ENCODE results near the gene MED20. TPM values are rescaled to one million over a fixed set of nuclear protein-coding genes. Genes with fewer than 3 reads are reported as not detected.
"Not testable (repeated sequence)": the region's sequence is repeated elsewhere in the genome, so short reads cannot be mapped to it uniquely, and the experiment has no call there.

The MED20 gene
- total and polyA plus RNA-seq, 10 of the 15 experiments (the other 5 are each of a cell fraction or from before 2014, with no cell fraction given), result 13.4 to 24.8 (median 17.9) TPM

DNA sequence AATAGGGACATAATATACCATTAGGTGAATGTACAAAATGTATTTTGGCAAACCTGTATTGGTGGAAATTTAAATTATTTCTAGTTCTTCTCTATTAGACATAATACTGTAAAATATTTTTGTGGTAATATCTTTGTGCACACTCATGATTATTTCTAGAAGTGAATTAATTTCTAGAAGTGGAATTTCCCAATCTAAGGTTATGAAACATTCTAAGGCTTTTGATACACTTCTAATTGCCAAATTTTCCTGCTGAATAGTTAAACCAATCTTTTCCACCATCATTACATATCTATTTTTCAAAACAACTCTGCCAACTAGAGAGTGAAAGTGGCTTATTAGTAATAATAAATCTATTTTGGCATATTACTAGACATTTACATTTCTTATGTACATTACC, 22.5 kb upstream of the MED20 start:
- Histone ChIP-seq H3K4me2 (ENCODE audit: control insufficient read depth, insufficient read depth) (no peak overlapping the region), H3K4me1 (ENCODE audit: control insufficient read depth, insufficient read depth, low read length) (peaks cover 22% of the 10 kb centered on the region), H3K9ac (ENCODE audit: control insufficient read depth, insufficient read depth, low read length) (no peak overlapping the region), H2AFZ (ENCODE audit: control insufficient read depth, low read depth, low read length) (no peak overlapping the region), H3K79me2 (ENCODE audit: control insufficient read depth, insufficient read depth, low read length) (peaks cover 30% of the 10 kb centered on the region), H3K36me3 (ENCODE audit: control insufficient read depth in 2 of 2, insufficient read depth in 2 of 2, low read length in 1 of 2) (no peaks in the 10 kb centered on the region; a peak in 1 of 4 replicates), H3K4me3 (no peak overlapping the region), H4K20me1 (ENCODE audit: control insufficient read depth, insufficient read depth) (no peaks in the 10 kb centered on the region), H3K27me3 (replicated peaks in 1 of 2; ENCODE audit: control insufficient read depth in 2 of 2, insufficient read depth in 2 of 2, low read length in 1 of 2) (no peaks in the 10 kb centered on the region), H3K27ac (ENCODE audit: control insufficient read depth, insufficient read depth) (no peak overlapping the region), H3K9me3 (replicated peaks; ENCODE audit: control insufficient read depth, insufficient read depth, low read length) (no peaks in the 10 kb centered on the region)
- intact Hi-C loops (cut with micrococcal nuclease; ENCODE audit: unreplicated experiment) (loop anchor here (5.0 kb wide), 2 partner anchors 84 to 269 kb away; no protein-coding TSS in a partner anchor), in situ Hi-C loops (cut with MboI) (no loop called here)
- SMC1A ChIA-PET (ENCODE audit: uncharacterized antibody, unreplicated experiment), result interaction anchor here (1.6 to 12.4 kb wide), 3 partner anchors 11 to 102 kb away, joined by 4 to 138 read pairs (median 6); partner anchors contain the start of gene TAF8
- POLR2A ChIA-PET, result interaction anchor here (1.1 kb wide), 1 partner anchor 101 kb away, joined by 3 read pairs; no protein-coding TSS in a partner anchor
- no peak for TF ChIP-seq RCOR1 (conservative IDR thresholded peaks at IDR 0.05; ENCODE audit: low read depth, low read length)
- TF ChIP-seq CREB1 (IDR thresholded peaks at IDR 0.05; ENCODE audit: low read depth), result no peak
- TF ChIP-seq SREBF1 (IDR thresholded peaks at IDR 0.05; ENCODE audit: low read length), result no peak
- TF ChIP-seq EZH2 (IDR thresholded peaks at IDR 0.05; ENCODE audit: borderline replicate concordance, control insufficient read depth, low read depth, low read length), result no peak
- TF ChIP-seq HCFC1 (IDR thresholded peaks at IDR 0.05; ENCODE audit: low read length), result no peak
- no peak for TF ChIP-seq CBFB (IDR thresholded peaks at IDR 0.05; ENCODE audit: low read depth)
- TF ChIP-seq SIX5 (IDR thresholded peaks at IDR 0.05; ENCODE audit: low read depth, low read length, severe bottlenecking), result no peak
- no peak for TF ChIP-seq MTA3 (IDR thresholded peaks at IDR 0.05; ENCODE audit: borderline replicate concordance, low read length)
- no peak for TF ChIP-seq RELB (IDR thresholded peaks at IDR 0.05; ENCODE audit: low read depth)
- TF ChIP-seq TAF1 (IDR thresholded peaks at IDR 0.05; ENCODE audit: borderline replicate concordance, low read depth, low read length), result no peak
- no peak for TF ChIP-seq ZNF24 (IDR thresholded peaks at IDR 0.05)
- FAIRE-seq (no peak), ATAC-seq (no peak), DNase-seq (ENCODE audit: low read depth, low spot score) (no peak)
- RAD21 ChIA-PET (ENCODE audit: unreplicated experiment), result interaction anchor here (6.4 kb wide), 1 partner anchor 98 kb away, joined by 69 read pairs; no protein-coding TSS in a partner anchor
- CTCF ChIA-PET, result interaction anchor here (1.6 to 12.4 kb wide), 2 partner anchors 29 to 101 kb away, joined by 3 to 193 read pairs; no protein-coding TSS in a partner anchor
- BruUV-seq (replicated peaks), result no TSS peak

DNA sequence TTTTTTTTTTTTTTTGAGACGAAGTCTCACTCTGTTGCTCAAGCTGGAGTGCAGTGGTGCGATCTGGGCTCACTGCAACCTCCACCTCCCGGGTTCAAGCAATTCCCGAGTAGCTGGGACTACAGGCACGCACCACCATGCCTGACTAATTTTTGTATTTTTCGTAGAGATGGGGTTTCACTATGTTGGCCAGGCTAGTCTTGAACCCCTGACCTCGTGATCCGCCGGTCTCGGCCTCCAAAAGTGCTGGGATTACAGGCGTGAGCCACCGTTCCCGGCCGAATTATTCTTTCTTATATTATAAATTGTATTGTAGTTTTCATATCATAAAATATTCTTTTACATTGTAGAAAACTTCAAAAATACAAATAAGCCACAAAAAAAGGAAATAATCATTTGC, 21.9 kb upstream of the MED20 start:
- Histone ChIP-seq H3K4me1 (ENCODE audit: control insufficient read depth, insufficient read depth, low read length) (peaks cover 24% of the 10 kb centered on the region), H3K79me2 (ENCODE audit: control insufficient read depth, insufficient read depth, low read length) (peaks cover 35% of the 10 kb centered on the region)
- H2AFZ ChIP-seq (ENCODE audit: control insufficient read depth, low read depth, low read length); H4K20me1 ChIP-seq (ENCODE audit: control insufficient read depth, insufficient read depth); H3K36me3 ChIP-seq (ENCODE audit: control insufficient read depth in 2 of 2, insufficient read depth in 2 of 2, low read length in 1 of 2); H3K27ac ChIP-seq (ENCODE audit: control insufficient read depth, insufficient read depth); ATAC-seq; FAIRE-seq; BruUV-seq (replicated peaks); DNase-seq (ENCODE audit: low read depth, low spot score); H3K9ac ChIP-seq (ENCODE audit: control insufficient read depth, insufficient read depth, low read length); H3K4me3 ChIP-seq; H3K9me3 ChIP-seq (replicated peaks; ENCODE audit: control insufficient read depth, insufficient read depth, low read length); in situ Hi-C loops (cut with MboI); H3K4me2 ChIP-seq (ENCODE audit: control insufficient read depth, insufficient read depth); H3K27me3 ChIP-seq (replicated peaks in 1 of 2; ENCODE audit: control insufficient read depth in 2 of 2, insufficient read depth in 2 of 2, low read length in 1 of 2): not testable (repeated sequence)
- CTCF ChIA-PET, result interaction anchor here (1.0 to 13.2 kb wide), 4 partner anchors 14 to 102 kb away, joined by 3 to 193 read pairs (median 70); partner anchors contain the start of genes BYSL and MED20
- RAD21 ChIA-PET (ENCODE audit: unreplicated experiment), result interaction anchor here (0.6 to 6.4 kb wide), 4 partner anchors 22 to 99 kb away, joined by 3 to 69 read pairs (median 8); partner anchors contain the start of genes BYSL and MED20
- intact Hi-C loops (cut with micrococcal nuclease; ENCODE audit: unreplicated experiment), result loop anchor here (5.0 kb wide), 2 partner anchors 84 to 269 kb away; no protein-coding TSS in a partner anchor
- POLR2A ChIA-PET, result interaction anchor here (0.6 kb wide), 1 partner anchor 219 kb away, joined by 7 read pairs; no protein-coding TSS in a partner anchor
- SMC1A ChIA-PET (ENCODE audit: uncharacterized antibody, unreplicated experiment), result interaction anchor here (0.6 to 12.4 kb wide), 9 partner anchors 10 to 952 kb away, joined by 3 to 138 read pairs (median 4); partner anchors contain the start of gene TAF8
- 82% methylated on average over 13 of the region's 14 CpGs for WGBS (ENCODE audit: insufficient coverage, insufficient replicate concordance, low lambda C conversion rate, missing lambda C conversion rate)

All from GM12878 (cell line).